Heart left ventricle (tissue), 16 donors: Measurements from ENCODE around the gene GNB1. TPM values are rescaled to one million over a fixed set of nuclear protein-coding genes. Genes with fewer than 3 reads are reported as not detected.
A peak's percentile ranks its signal among the peaks of the same experiment; 100 is the strongest.

ENCODE experiments used
- ATAC-seq, 4 donors: fragments of 200-7000 bp; cut with Tn5 transposase; one replicate each; pipeline ENCODE4 v1.9.1; 2020 to 2022; ENCODE audit warnings: moderate library complexity in 4 of 4, mild to moderate bottlenecking in 3 of 4, moderate number of reproducible peaks in 1 of 4
- DNase-seq, 5 donors: peaks; one replicate each; pipeline ENCODE4 v3.0.0-alpha.2; 2020
- H3K27ac ChIP-seq, 12 donors: fragments of 200-600 bp; sonication (generic) in 4 of 12; one replicate each; pipeline versions ENCODE4 v1.5.0 to v1.8.0; 2016 to 2022; ENCODE audit warnings: mild to moderate bottlenecking in 2 of 12
- H3K27me3 ChIP-seq, 9 donors: fragments of 200-600 bp; sonication (generic) in 2 of 9; one replicate each; pipeline versions ENCODE4 v1.5.1 to v1.8.0; 2016 to 2022; ENCODE audit warnings: mild to moderate bottlenecking in 3 of 9
- H3K36me3 ChIP-seq, 9 donors: fragments of 200-600 bp; sonication (generic) in 2 of 9; one replicate each; pipeline versions ENCODE4 v1.5.0 to v1.8.0; 2018 to 2022; ENCODE audit warnings: mild to moderate bottlenecking in 2 of 9
- H3K4me1 ChIP-seq, 12 donors: fragments of 200-600 bp; sonication (generic) in 4 of 12; one replicate each; pipeline versions ENCODE4 v1.5.0 to v1.8.0; 2016 to 2022; ENCODE audit warnings: mild to moderate bottlenecking in 3 of 12
- H3K4me3 ChIP-seq, 12 donors: fragments of 200-600 bp; sonication (generic) in 4 of 12; one replicate each; pipeline versions ENCODE4 v1.5.0 to v1.8.0; 2017 to 2022; ENCODE audit warnings: mild to moderate bottlenecking in 9 of 12, moderate library complexity in 4 of 12
- H3K9me3 ChIP-seq, 12 donors: fragments of 200-600 bp; sonication (generic) in 4 of 12; one replicate each; pipeline versions ENCODE4 v1.5.0 to v1.8.0; 2016 to 2022; ENCODE audit warnings: mild to moderate bottlenecking in 1 of 12
- POLR2A ChIP-seq, 2 donors: fragments of 450-650 bp; IDR thresholded peaks; one replicate each; pipeline ENCODE4 v1.6.1; 2017; ENCODE audit warnings: antibody characterized with exemption in 2 of 2, mild to moderate bottlenecking in 2 of 2, moderate library complexity in 2 of 2
- WGBS, 4 donors: extraction: QIAGEN DNeasy Blood & Tissue Kit in 2 of 4; methylation state at CpG; one replicate each; pipeline versions ENCODE4 v1.1.5 to v1.1.7; 2013 to 2018; 5-methylcytosine and 5-hydroxymethylcytosine counted together
- intact Hi-C, 10 donors: fragments of 100-400 bp; cut with DNase I; formaldehyde crosslinking; loops; one replicate each; pipeline versions ENCODE4 v1.11.1 to v1.14.2; 2022
- polyA plus RNA-seq, 2 donors: library from polyadenylated mRNA; stranded (reverse); fragments of 200-250 nt; gene quantifications; one replicate each; pipeline ENCODE4 v1.2.3, GENCODE V29; 2013
- total RNA-seq, 9 donors: library from RNA; depleted of rRNA in 2 of 9; stranded (reverse); fragments of >200 nt in 2 of 9; fragmentation: NEBNext Ultra II Directional in 3 of 9; extraction: Animal tissue kit (Norgen Biotek cat#: 25700) in 3 of 9; gene quantifications; one replicate each; pipeline versions ENCODE4 v1.1.0 to v1.2.4, GENCODE V29; 2016 to 2023
- TF ChIP-seq, protein P1 (sequence below), 12 donors: fragments of 200-600 bp; sonication (generic) in 4 of 12; IDR thresholded peaks; one replicate each; pipeline versions ENCODE4 v1.5.0 to v1.8.0; 2018 to 2022; ENCODE audit warnings: antibody characterized with exemption in 12 of 12, mild to moderate bottlenecking in 5 of 12
- donor health status: ischemic (EF 13 %, LVEDD 7.1; RV severe dilation, severe dysfunction).
- donor health status: healthy with polysubstance abuse.
- donor health status: DM: no; HTN: yes; CAD: no.
- donor health status: DM: no; HTN: no; CAD: no.
- donor health status: ischemic (EF 25% LVEDD 6.9; RV normal size, moderate dysfunction).
- donor health status: ischemic (EF 25% LVEDD 5.7; RV mildly dilated, moderate dysfunction).
- donor health status: healthy.
- donor health status: DM: yes; HTN: yes; CAD: no.
- donor health status: ischemic (EF 35%, LVEDD 5.7; RV mildly dilated, moderate dysfunction).
- donor health status: nonischemic (EF 11% LVEDD 7.7; RV severe dilation, severe dysfunction).
- donor health status: DM: yes; HTN: yes; CAD: no.
- donor health status: PGD.
- donor health status: ischemic (EF 29% LVEDD 5.4; RV normal size, mild dysfunction).
- donor health status: nonischemic (EF 23%, LVEDD 6.1; RV moderate dilation, normal function).

Gene GNB1
- total and polyA plus RNA-seq, 11 donors = 52.9 to 275 (median 172) TPM

- peaks cover 0 to 40% (median 30%) of the 10 kb centered on the region in 12 donors for H3K4me1 ChIP-seq
- no peak for DNase-seq
- peaks cover 0 to 24% (median 14%) of the 10 kb centered on the region in 9 donors for H3K36me3 ChIP-seq
- ATAC-seq = no peak
- TF ChIP-seq, protein P1, sequence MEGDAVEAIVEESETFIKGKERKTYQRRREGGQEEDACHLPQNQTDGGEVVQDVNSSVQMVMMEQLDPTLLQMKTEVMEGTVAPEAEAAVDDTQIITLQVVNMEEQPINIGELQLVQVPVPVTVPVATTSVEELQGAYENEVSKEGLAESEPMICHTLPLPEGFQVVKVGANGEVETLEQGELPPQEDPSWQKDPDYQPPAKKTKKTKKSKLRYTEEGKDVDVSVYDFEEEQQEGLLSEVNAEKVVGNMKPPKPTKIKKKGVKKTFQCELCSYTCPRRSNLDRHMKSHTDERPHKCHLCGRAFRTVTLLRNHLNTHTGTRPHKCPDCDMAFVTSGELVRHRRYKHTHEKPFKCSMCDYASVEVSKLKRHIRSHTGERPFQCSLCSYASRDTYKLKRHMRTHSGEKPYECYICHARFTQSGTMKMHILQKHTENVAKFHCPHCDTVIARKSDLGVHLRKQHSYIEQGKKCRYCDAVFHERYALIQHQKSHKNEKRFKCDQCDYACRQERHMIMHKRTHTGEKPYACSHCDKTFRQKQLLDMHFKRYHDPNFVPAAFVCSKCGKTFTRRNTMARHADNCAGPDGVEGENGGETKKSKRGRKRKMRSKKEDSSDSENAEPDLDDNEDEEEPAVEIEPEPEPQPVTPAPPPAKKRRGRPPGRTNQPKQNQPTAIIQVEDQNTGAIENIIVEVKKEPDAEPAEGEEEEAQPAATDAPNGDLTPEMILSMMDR (IDR thresholded peaks at IDR 0.05) = no peak
- no peak overlapping the region for H3K4me3 ChIP-seq
- 97 to 99% (median 98%) methylated on average over 4 of the region's 4 CpGs for WGBS, 4 donors
- intact Hi-C loops = loop anchor here in 1 of 10 donors (10.0 kb wide), 1 partner anchor 121 kb away; the partner anchor contains the start of gene GNB1
- no peak overlapping the region for H3K27ac ChIP-seq
- H3K9me3 ChIP-seq = peaks cover 0 to 24% (median 9%) of the 10 kb centered on the region in 12 donors
- H3K27me3 ChIP-seq = no peaks in the 10 kb centered on the region
Measured at GRCh38 chr1:1773874-1774273, 117.0 kb downstream of the GNB1 start.

DNA sequence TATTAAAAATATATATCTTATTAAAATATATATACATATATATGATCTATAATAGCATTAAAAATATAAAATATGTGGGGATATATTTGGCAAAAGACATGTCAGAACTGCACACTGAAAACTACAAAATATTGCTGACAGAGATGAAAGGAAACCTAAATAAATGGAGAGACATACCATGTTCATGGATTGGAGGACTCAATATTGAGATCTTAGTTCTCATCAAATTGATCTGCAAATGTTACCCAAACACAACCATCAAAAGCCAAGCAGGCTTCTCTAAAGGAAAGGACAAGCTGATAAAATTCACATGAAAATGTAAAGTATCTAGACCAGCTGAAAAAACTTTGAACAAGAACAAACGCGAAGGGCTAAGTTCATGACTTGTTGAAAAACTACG lies 119.8 kb downstream of the GNB1 start:
- peaks cover 0 to 24% (median 9%) of the 10 kb centered on the region in 12 donors for H3K9me3 ChIP-seq
- H3K27me3 ChIP-seq = no peaks in the 10 kb centered on the region
- H3K4me1 ChIP-seq = peaks cover 0 to 22% (median 13%) of the 10 kb centered on the region in 12 donors
- intact Hi-C loops = loop anchor here in 1 of 10 donors (10.0 kb wide), 1 partner anchor 124 kb away; the partner anchor contains the start of gene GNB1
- peaks cover 0 to 42% (median 17%) of the 10 kb centered on the region in 9 donors for H3K36me3 ChIP-seq
- WGBS, 4 donors = 93 to 98% (median 96%) methylated on average over 3 of the region's 3 CpGs
- H3K4me3 ChIP-seq = no peak overlapping the region
- H3K27ac ChIP-seq = no peak overlapping the region
- ATAC-seq (no peak), DNase-seq (no peak)
- TF ChIP-seq POLR2A (IDR thresholded peaks at IDR 0.05) = no peak
- TF ChIP-seq, protein P1 (IDR thresholded peaks at IDR 0.05) = no peak

DNA sequence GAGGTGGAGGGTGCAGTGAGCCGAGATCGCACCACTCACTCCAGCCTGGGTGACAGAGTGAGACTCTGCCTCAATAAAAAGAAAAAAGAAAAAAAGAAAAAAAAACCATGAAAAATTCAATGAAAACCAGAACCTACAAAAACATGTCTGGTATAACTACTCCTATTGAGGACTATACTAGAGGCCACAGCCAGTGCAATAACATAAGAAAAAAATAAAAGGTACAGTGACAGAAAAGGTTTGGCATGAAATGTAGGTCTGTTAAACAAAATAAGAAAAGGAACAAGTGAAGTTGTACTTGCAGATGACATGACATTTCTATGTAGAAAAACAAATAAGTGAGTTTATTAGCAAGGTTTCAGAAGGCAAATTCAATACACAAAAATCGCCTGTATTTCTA lies 120.8 kb downstream of the GNB1 start:
- no peak overlapping the region for H3K27ac ChIP-seq
- ATAC-seq (no peak), DNase-seq (peak in 1 of 5 donors; percentile 5)
- WGBS, 4 donors = 94 to 99% (median 96%) methylated on average over 3 of the region's 3 CpGs
- H3K36me3 ChIP-seq = peaks cover 0 to 47% (median 18%) of the 10 kb centered on the region in 9 donors
- no peak overlapping the region for H3K4me3 ChIP-seq
- H3K9me3 ChIP-seq = peaks cover 0 to 24% (median 9%) of the 10 kb centered on the region in 12 donors
- H3K4me1 ChIP-seq = peaks cover 0 to 16% (median 4%) of the 10 kb centered on the region in 12 donors
- intact Hi-C loops = loop anchor here in 1 of 10 donors (10.0 kb wide), 1 partner anchor 125 kb away; the partner anchor contains the start of gene GNB1
- TF ChIP-seq POLR2A (IDR thresholded peaks at IDR 0.05) = no peak
- TF ChIP-seq, protein P1 (IDR thresholded peaks at IDR 0.05) = no peak
- no peaks in the 10 kb centered on the region for H3K27me3 ChIP-seq

- Histone ChIP-seq H3K27me3 (no peaks in the 10 kb centered on the region), H3K4me1 (peaks cover 0 to 17% (median 0%) of the 10 kb centered on the region in 12 donors), H3K27ac (no peak overlapping the region), H3K4me3 (no peak overlapping the region), H3K36me3 (peaks cover 4 to 64% (median 34%) of the 10 kb centered on the region in 9 donors), H3K9me3 (peaks cover 0 to 24% (median 9%) of the 10 kb centered on the region in 12 donors)
- WGBS, 4 donors = 96 to 98% (median 96%) methylated on average over 7 of the region's 7 CpGs
- TF ChIP-seq, protein P1 (IDR thresholded peaks at IDR 0.05) = no peak
- TF ChIP-seq POLR2A (IDR thresholded peaks at IDR 0.05) = no peak
- intact Hi-C loops = no loop called here
- ATAC-seq = no peak
- no peak for DNase-seq
Measured at GRCh38 chr1:1768249-1768992, 122.5 kb downstream of the GNB1 start.
